NCI-H2029 (cell line): ENCODE data around the gene GRM1.

Source experiments
- DNase-seq: peaks from one replicate; lab custom pipeline; 2025; lab: John Stamatoyannopoulos, UW

The GRM1 gene

DNA sequence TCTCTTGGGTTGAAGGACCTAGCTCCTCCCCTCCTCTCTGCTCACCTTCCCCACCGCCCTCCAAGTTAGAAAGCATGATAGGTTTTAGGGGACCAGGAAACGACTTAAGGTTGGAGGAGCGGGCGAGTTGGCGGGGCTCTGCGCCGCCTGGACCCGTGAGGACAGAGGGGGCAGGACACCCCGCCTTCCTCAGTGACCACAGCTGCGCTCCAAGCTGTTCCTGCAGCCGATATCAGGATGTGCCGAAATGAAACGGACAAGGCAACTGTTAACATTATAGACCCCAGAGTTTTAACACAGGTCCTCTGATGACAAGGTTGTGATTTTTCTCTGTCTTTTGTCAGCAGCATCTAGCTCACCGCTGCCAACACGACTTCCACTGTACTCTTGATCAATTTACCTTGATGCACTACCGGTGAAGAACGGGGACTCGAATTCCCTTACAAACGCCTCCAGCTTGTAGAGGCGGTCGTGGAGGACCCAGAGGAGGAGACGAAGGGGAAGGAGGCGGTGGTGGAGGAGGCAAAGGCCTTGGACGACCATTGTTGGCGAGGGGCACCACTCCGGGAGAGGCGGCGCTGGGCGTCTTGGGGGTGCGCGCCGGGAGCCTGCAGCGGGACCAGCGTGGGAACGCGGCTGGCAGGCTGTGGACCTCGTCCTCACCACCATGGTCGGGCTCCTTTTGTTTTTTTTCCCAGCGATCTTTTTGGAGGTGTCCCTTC, at the start of gene GRM1:
Gene GRM1 (plus strand): TSS at position 212 of the 722 bp plus-strand sequence. CDS start 456 bp downstream, at position 668.
- DNase-seq: no peak

DNA sequence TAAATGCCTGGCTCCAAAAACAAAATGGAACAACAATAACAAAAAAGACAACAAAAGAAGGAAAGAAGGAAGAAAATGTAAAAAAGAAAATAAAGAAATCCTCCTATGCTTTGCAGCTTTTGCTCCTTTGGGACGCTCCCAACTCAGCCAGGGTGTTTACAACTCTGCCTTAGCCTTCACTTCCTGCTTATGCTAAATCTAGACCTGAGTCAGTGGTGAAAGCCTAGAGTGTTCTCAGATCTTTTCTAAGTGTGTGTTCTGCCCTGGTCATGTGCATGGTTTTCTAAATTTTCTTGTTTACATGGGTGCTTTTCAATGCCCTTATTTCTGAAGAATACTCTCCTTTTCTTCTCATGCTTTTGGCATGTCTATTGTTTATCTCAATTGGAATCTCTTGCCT, 19.5 kb upstream of the GRM1 start:
- DNase-seq: no peak

DNA sequence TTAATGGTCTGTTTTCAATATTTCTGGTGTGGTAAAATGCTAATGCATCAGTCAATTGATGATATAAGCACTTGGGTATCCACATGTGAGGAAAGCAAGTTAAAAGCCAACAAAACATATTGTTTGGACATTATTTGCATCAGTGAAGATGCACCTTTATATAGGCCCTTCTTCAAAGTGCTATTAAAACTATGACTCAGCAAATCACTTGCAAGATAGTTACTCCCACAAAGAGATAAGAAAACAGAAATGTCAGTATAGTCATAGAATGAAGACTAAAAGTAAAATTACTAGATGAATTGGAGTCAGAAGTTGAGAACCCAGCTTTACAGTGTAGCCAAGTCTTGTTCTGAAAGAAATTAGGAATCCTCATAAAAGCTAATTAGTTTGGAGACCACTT, 14.6 kb upstream of the GRM1 start:
- DNase-seq: no peak

GRCh38 chr6:146017672-146018071, 11.2 kb upstream of the GRM1 start:
- DNase-seq: no peak

GRCh38 chr6:146026873-146027272, 2.0 kb upstream of the GRM1 start:
- DNase-seq: no peak

DNA sequence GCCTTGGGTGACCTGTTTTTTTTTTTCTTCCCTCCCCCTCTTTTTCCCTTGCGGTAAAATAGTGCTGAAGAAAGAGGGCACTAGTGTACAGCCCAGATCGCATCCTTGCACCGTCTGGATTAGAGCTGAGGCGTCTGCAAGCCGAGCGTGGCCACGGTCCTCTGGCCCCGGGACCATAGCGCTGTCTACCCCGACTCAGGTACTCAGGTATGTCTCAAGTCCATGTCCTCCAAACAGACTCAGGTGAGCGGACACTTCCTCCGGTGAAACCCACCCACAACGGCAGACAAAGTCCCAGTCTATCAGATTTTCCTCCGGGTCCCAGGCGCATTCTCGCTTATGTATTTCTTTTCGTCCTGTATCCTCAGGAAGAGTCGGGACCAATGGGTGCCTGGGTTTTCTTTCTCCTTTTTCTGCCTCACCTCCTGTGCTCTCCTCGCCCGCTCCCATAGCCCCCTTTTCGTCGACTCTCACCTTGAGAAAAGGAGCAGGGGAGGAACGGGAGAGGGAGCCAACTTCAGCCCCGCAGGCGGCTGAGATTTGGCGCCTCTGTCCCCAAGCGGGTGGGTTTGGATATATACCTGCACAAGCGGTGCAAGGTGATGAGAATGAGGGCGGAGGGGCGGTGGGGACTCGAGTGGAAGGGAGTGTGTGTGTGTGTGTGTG, 1.1 kb upstream of the GRM1 start:
- DNase-seq: no peak

DNA sequence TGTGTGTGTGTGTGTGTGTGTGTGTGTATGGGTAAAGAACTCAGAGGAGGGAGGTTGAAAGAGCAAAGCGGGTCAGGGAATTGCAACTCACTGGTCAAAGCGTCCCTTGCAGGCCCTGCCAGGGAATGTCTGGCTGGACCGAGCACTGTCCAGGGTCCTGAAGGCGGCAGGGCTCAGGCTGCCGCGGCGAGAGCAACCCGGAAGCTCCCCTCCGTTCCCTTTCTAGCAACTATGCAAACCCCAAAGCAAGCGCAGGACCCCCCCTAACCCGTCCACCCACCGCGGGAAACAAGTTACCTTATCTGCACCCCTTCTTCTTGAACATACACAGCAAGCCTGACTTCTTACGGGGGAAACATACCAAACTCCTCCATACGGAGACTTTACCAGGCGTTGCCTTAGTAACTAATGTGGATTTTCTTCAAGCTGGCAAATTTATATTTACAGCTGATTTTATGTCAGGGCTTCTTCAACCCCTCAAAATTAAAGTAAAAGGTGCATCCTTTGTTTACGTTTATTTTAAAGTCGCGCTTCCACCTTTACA, 538 bp upstream of the GRM1 start:
- no peak for DNase-seq

DNA sequence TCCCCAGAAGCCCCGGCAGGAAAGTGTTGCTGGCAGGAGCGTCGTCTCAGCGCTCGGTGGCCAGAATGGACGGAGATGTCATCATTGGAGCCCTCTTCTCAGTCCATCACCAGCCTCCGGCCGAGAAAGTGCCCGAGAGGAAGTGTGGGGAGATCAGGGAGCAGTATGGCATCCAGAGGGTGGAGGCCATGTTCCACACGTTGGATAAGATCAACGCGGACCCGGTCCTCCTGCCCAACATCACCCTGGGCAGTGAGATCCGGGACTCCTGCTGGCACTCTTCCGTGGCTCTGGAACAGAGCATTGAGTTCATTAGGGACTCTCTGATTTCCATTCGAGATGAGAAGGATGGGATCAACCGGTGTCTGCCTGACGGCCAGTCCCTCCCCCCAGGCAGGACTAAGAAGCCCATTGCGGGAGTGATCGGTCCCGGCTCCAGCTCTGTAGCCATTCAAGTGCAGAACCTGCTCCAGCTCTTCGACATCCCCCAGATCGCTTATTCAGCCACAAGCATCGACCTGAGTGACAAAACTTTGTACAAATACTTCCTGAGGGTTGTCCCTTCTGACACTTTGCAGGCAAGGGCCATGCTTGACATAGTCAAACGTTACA, 817 bp downstream of the GRM1 start:
- DNase-seq: no peak

GRCh38 chr6:146032387-146032786, 3.5 kb downstream of the GRM1 start:
- no peak for DNase-seq

GRCh38 chr6:146040360-146040759, 11.5 kb downstream of the GRM1 start:
- no peak for DNase-seq

DNA sequence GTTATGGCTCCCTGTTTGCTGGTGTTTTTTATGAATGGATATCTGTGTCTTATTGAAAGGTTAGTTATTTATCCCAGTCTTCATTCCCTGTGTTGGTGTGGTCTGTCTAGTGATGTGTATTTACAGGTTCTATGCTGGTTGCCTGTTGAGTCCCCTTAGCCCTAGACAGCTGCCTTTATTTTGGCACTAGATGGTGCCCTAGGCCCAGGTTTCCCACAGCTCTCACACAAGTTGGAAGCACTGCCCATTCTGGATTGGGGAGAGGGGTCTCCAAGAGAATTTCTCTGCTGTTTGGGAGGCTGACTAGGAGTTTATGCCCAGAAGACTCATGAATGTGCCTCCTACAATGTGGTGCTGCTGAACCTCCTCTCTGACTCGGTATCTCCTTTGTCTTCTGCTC, 12.4 kb downstream of the GRM1 start:
- no peak for DNase-seq

GRCh38 chr6:146047371-146047770, 18.5 kb downstream of the GRM1 start:
- DNase-seq: no peak

DNA sequence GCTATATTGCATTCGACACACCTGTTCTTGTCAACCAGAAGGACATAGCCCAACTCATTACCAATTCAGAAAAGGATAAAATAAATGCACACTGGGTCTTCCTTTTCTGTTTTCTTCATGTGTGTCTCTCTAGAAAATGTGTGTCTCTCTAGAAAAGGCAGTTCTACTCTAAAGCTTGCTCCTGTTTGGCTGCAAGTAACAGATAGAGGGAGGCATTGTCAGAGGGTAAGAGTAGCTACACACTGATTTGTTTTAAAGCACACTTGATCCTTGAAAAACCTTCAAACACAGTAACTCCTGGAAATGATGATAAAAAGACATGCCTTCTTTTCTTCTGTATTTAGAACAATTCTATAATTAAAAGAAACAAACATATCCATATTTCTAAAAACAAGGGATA, 21.3 kb downstream of the GRM1 start:
- no peak for DNase-seq

DNA sequence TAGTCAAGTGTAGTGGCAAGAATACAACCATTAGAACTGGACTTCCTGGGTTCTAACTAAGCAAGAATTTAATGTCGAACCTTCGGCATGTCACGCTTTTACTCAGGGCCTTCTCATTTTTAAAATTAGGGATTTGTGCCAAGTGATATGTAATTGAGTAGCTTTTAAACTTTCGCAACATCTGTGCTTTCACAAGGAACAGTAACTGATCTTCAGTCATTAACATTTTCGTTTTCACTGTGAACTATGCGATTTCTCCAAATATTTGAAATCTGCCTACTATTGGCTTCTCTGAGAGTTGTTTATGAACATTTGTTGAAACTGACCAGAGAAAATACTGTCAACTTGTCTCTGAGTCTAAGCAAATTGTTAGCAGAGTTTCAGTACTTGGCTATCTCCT, 27.6 kb downstream of the GRM1 start:
- DNase-seq: no peak

DNA sequence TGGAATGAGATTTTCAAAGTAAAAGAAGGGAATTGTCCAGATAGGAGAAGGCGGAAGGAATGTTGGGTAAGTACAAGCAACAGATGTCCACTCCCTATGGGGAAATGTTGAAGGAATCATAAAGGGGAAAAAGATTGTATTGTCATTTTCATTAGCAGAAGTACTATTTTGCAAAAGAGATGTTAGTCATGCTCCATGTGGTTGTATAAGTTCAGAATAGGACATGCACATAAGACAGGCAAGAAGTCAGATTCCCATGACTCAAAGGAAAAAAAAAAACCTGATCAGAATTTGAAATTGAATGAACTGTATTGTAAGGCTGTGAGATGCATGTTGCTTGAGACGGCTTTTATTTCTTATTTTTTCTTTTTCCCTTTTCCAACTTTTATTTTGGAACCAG, 36.8 kb downstream of the GRM1 start:
- DNase-seq: no peak

DNA sequence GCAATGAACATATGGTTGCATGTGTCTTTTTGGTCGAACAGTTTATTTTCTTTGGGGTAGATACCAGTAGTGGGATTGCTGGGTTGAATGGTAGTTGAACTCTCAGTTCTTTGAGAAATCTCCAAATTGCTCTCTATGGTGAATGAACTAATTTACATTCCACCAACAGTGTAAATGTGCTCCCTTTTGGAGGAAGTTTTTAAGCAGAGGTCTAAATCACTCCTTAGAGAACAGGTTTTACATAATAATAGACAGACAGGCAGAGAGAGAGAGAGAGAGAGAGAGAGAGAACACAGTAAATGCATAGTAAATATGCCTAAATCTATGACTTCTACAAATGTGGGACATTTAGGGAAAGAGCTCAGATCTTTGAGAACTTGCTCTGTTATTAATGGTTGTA, 37.6 kb downstream of the GRM1 start:
- no peak for DNase-seq

DNA sequence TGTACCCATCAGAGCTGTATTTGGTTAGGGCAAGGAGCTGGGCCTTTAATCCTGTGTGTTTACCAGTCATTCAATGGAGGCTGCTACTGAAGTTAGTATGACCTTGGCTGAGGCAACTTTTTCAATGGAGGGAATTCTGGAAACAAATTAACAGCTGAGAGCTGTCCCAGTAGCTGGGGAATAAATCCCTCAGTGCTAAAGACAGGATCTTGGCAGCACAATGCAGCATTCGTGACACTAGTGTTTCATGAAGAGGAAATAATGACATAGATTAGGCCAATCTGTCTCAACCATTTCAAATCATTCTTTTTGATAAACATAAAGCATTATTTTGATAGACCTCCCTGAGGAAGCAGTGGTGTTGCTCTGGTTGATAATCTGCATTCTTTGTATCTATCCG, 42.9 kb downstream of the GRM1 start:
- DNase-seq: no peak

GRCh38 chr6:146077992-146078391, 49.1 kb downstream of the GRM1 start:
- DNase-seq: no peak

DNA sequence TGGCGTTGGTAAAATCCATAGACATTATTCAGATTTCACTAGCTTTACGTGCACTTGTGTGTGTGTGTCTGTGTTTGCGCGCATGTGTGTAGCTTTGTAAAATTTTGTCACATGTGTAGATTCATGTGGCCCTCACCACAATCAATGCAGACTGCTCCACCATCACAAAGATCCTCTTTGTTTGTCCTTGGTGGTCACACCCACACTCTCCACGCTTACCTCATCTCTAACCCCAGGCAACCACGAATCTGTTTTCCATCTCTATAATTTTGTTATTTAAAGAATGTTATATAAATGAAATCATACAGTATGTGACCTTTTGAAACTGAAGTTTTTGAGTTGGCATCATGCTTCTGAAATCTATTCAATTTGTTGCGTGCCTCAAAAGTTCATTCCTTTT, 58.5 kb downstream of the GRM1 start:
- DNase-seq: no peak

DNA sequence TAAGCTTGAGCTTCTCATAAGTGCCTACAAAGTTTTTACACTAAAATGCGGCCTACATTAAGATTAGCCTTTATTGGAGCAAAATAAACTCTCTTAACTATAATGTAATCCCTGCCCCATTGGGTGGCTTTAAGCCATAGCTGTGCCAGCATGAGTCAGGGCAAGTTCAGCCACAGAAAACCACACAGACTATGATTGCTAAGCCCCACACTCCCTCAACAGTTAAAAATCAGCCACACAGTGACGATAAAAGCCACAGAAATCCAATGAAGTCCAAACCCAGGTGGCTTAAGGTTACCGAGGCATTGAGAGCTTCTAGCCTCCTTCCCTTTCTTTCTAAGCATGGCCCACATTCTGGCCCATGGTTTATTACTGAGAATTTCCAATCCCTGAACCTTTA, 61.6 kb downstream of the GRM1 start:
- no peak for DNase-seq

DNA sequence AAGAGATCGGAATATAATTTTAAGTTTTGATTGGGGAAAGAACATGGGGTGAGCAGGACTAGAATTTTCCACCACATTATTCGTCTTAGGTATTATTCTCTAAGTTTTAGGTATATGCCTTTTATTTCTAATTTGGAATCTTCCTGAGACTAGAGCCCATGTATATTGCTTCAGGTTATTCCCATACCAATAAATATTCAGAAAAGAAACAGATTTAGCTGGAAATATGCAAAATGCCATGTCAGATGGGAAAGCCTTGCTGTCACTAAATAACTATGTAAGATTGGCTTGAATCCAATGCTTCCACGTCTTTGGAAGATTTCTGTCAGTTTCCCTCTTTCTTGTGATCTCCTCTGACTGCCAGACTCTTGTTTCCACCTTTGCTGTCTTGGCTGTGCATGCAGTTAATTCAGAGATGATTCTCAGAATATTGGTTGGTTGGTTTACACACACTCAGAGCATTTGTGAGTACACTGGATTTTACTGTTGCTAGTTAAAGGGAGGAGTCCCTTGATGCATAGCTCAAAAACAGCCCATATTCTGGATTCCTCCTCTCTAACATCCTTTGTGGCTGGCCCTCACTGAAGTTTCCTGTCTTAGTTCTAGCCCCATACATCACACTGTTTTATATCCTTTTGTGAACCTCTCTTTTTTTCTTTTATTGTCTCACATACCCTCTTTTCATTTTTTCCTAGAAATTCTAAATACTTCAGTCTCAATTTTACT, 64.3 kb downstream of the GRM1 start:
- no peak for DNase-seq

DNA sequence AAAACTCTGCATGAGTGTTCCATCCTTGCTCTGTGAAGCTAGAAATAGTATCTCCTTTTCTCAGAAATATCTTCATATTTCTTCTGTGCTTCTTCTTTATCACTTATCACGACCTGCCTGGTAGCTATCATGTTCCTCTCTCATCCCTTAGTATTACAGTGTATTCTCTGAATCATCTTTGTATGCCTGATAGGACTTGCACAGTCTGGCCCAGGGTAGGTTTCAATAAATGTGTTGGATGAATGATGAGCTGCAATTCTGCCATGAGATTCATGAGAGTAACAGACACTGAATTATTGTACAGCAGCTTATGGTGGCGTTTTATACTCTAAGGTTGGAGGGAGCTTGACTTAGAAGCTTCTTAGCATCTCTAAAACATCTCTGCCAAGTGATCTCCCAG, 66.6 kb downstream of the GRM1 start:
- no peak for DNase-seq

DNA sequence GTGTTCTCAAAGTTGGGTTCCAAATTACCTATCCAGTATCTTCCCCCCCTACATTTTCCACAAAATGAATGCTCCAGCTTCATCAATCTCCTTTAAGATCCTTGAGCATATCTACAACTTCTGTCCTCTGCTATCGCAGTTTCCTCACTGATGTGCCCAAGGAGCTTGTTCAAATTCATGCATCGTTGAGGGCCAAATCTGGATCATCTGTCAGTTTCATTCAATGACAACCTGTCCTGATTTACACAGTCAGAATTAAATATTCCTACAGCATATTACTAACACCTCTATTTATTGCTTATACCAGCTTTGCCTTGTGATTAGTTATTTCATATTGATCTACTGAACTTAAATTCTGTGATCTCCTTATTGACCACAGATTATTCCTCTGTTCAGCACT, 68.7 kb downstream of the GRM1 start:
- no peak for DNase-seq
